Inflammatory macrophage treated with lipopolysaccharide for 1 hour (primary cell): ENCODE data around the gene PANK4.
A peak's percentile ranks its signal among the peaks of the same experiment; 100 is the strongest.

Experiments used
- DNase-seq, 2 donors: peaks; one replicate each; pipeline ENCODE4 v3.0.0-alpha.2; 2020 to 2022

Gene PANK4

GRCh38 chr1:2544093-2544874, 17.9 kb upstream of the PANK4 start:
- no peak for DNase-seq

- no peak for DNase-seq
Observed at GRCh38 chr1:2543543-2544092, 17.2 kb upstream of the PANK4 start.

- no peak for DNase-seq
Observed at GRCh38 chr1:2542246-2542915, 16.0 kb upstream of the PANK4 start.

GRCh38 chr1:2541619-2542245, 15.3 kb upstream of the PANK4 start:
- DNase-seq, result no peak

GRCh38 chr1:2540816-2541492, 14.6 kb upstream of the PANK4 start:
- no peak for DNase-seq

- DNase-seq, result no peak
Observed at GRCh38 chr1:2539312-2539907, 13.0 kb upstream of the PANK4 start.

- DNase-seq, result no peak
Observed at GRCh38 chr1:2538872-2539271, 12.5 kb upstream of the PANK4 start.

- no peak for DNase-seq
Observed at GRCh38 chr1:2538376-2538775, 12.0 kb upstream of the PANK4 start.

- DNase-seq, result no peak
Observed at GRCh38 chr1:2537784-2538115, 11.4 kb upstream of the PANK4 start.

- no peak for DNase-seq
Observed at GRCh38 chr1:2535981-2536380, 9.6 kb upstream of the PANK4 start.

- no peak for DNase-seq
Observed at GRCh38 chr1:2535455-2535854, 9.1 kb upstream of the PANK4 start.

GRCh38 chr1:2534687-2535441, 8.5 kb upstream of the PANK4 start:
- no peak for DNase-seq

- DNase-seq, result no peak
Observed at GRCh38 chr1:2534315-2534686, 7.9 kb upstream of the PANK4 start.

- no peak for DNase-seq
Observed at GRCh38 chr1:2533365-2533764, 7.0 kb upstream of the PANK4 start.

- DNase-seq, result no peak
Observed at GRCh38 chr1:2532485-2533160, 6.2 kb upstream of the PANK4 start.

- DNase-seq, result no peak
Observed at GRCh38 chr1:2530513-2531361, 4.3 kb upstream of the PANK4 start.

- no peak for DNase-seq
Observed at GRCh38 chr1:2529784-2530512, 3.6 kb upstream of the PANK4 start, which contains the start of gene HES5. Gene HES5, minus strand, starts transcription at chr1:2530263. Its CDS starts 99 bp downstream, at chr1:2530164.

GRCh38 chr1:2528966-2529783, 2.8 kb upstream of the PANK4 start:
- peak; percentile 25 to 37 for DNase-seq

- DNase-seq, result no peak
Observed at GRCh38 chr1:2528611-2528965, 2.2 kb upstream of the PANK4 start.
